Measurements from ENCODE around the gene FMO5.

DNA sequence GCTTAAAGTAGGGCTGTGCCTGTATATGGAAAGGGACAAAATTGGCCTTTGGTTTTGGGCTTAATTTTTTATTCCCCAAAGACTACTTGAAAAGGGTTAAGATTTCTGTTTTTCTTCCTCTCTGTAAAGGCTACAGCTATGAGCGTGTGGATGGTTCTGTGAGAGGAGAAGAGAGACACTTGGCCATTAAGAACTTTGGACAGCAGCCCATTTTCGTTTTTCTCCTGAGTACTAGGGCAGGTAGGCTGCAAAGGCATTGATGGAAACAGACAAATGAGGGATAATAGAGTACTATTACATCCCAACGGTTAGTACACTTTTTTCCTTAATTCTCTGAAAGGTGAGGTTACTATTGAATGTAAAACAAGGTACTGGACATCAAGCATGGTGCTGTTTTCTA lies 46.9 kb upstream of the FMO5 start:
- TF ChIP-seq, protein P1, sequence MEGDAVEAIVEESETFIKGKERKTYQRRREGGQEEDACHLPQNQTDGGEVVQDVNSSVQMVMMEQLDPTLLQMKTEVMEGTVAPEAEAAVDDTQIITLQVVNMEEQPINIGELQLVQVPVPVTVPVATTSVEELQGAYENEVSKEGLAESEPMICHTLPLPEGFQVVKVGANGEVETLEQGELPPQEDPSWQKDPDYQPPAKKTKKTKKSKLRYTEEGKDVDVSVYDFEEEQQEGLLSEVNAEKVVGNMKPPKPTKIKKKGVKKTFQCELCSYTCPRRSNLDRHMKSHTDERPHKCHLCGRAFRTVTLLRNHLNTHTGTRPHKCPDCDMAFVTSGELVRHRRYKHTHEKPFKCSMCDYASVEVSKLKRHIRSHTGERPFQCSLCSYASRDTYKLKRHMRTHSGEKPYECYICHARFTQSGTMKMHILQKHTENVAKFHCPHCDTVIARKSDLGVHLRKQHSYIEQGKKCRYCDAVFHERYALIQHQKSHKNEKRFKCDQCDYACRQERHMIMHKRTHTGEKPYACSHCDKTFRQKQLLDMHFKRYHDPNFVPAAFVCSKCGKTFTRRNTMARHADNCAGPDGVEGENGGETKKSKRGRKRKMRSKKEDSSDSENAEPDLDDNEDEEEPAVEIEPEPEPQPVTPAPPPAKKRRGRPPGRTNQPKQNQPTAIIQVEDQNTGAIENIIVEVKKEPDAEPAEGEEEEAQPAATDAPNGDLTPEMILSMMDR (IDR thresholded peaks at IDR 0.05; ENCODE audit: low read depth, low read length, missing input control), result no peak
- TF ChIP-seq RAD21 (IDR thresholded peaks at IDR 0.05) (no peak), JUND (IDR thresholded peaks at IDR 0.05) (no peak), SP1 (IDR thresholded peaks at IDR 0.05) (no peak), TAF1 (conservative IDR thresholded peaks at IDR 0.05) (no peak), RXRA (IDR thresholded peaks at IDR 0.05) (no peak), YY1 (IDR thresholded peaks at IDR 0.05) (no peak), FOXA1 (IDR thresholded peaks at IDR 0.05) (no peak), GABPA (IDR thresholded peaks at IDR 0.05 in 1 of 2, conservative IDR thresholded peaks at IDR 0.05 in 1 of 2) (no peak)
- TF ChIP-seq, protein P2, sequence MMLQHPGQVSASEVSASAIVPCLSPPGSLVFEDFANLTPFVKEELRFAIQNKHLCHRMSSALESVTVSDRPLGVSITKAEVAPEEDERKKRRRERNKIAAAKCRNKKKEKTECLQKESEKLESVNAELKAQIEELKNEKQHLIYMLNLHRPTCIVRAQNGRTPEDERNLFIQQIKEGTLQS (IDR thresholded peaks at IDR 0.05), result no peak
- TF ChIP-seq, protein P3, sequence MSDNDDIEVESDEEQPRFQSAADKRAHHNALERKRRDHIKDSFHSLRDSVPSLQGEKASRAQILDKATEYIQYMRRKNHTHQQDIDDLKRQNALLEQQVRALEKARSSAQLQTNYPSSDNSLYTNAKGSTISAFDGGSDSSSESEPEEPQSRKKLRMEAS (IDR thresholded peaks at IDR 0.05), result no peak
- TF ChIP-seq, protein P4, sequence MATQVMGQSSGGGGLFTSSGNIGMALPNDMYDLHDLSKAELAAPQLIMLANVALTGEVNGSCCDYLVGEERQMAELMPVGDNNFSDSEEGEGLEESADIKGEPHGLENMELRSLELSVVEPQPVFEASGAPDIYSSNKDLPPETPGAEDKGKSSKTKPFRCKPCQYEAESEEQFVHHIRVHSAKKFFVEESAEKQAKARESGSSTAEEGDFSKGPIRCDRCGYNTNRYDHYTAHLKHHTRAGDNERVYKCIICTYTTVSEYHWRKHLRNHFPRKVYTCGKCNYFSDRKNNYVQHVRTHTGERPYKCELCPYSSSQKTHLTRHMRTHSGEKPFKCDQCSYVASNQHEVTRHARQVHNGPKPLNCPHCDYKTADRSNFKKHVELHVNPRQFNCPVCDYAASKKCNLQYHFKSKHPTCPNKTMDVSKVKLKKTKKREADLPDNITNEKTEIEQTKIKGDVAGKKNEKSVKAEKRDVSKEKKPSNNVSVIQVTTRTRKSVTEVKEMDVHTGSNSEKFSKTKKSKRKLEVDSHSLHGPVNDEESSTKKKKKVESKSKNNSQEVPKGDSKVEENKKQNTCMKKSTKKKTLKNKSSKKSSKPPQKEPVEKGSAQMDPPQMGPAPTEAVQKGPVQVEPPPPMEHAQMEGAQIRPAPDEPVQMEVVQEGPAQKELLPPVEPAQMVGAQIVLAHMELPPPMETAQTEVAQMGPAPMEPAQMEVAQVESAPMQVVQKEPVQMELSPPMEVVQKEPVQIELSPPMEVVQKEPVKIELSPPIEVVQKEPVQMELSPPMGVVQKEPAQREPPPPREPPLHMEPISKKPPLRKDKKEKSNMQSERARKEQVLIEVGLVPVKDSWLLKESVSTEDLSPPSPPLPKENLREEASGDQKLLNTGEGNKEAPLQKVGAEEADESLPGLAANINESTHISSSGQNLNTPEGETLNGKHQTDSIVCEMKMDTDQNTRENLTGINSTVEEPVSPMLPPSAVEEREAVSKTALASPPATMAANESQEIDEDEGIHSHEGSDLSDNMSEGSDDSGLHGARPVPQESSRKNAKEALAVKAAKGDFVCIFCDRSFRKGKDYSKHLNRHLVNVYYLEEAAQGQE (IDR thresholded peaks at IDR 0.05), result no peak

Measured in liver (tissue), 3 donors.